Esophagus (tissue), 2 donors: ENCODE data around the gene PLA2G4A. TPM values are rescaled to one million over a fixed set of nuclear protein-coding genes. Genes with fewer than 3 reads are reported as not detected.

Experiments
- H3K27ac ChIP-seq, 2 donors: one replicate each; pipeline ENCODE4 v1.5.1; 2013; ENCODE audit warnings: low read depth in 2 of 2, mild to moderate bottlenecking in 2 of 2, inconsistent platforms in 1 of 2, low read length in 1 of 2, moderate library complexity in 1 of 2
- H3K27me3 ChIP-seq, 2 donors: one replicate each; pipeline ENCODE4 v1.6.1; 2013; ENCODE audit warnings: low read length in 2 of 2, control low read depth in 1 of 2, mild to moderate bottlenecking in 1 of 2; ENCODE audit not compliant: insufficient read depth in 2 of 2, control insufficient read depth in 1 of 2
- H3K36me3 ChIP-seq, 2 donors: one replicate each; pipeline ENCODE4 v1.6.1; 2013; ENCODE audit warnings: low read length in 1 of 2; ENCODE audit not compliant: control insufficient read depth in 2 of 2, insufficient read depth in 2 of 2
- H3K4me1 ChIP-seq, 2 donors: one replicate each; pipeline ENCODE4 v1.6.1; 2013; ENCODE audit warnings: low read length in 1 of 2; ENCODE audit not compliant: control insufficient read depth in 2 of 2, insufficient read depth in 2 of 2
- H3K4me3 ChIP-seq, 2 donors: one replicate each; pipeline ENCODE4 v1.5.1; 2013; ENCODE audit warnings: low read length in 2 of 2, mild to moderate bottlenecking in 2 of 2, low read depth in 1 of 2, moderate library complexity in 1 of 2
- H3K9me3 ChIP-seq, 2 donors: one replicate each; pipeline ENCODE4 v1.6.1; 2013; ENCODE audit warnings: mild to moderate bottlenecking in 2 of 2, low read depth in 1 of 2, low read length in 1 of 2, moderate library complexity in 1 of 2; ENCODE audit not compliant: control insufficient read depth in 2 of 2, insufficient read depth in 1 of 2
- WGBS, 2 donors: extraction: QIAGEN DNeasy Blood & Tissue Kit; methylation state at CpG; one replicate each; pipeline ENCODE4 v1.1.7; 2013; 5-methylcytosine and 5-hydroxymethylcytosine counted together
- polyA plus RNA-seq, 2 donors: library from polyadenylated mRNA; stranded (reverse); fragments of 200-250 nt; gene quantifications; one replicate each; pipeline ENCODE4 v1.2.3, GENCODE V29; 2013
- donor health status: healthy with polysubstance abuse.
- donor health status: Bipolar disorder and iron deficiency.

The PLA2G4A gene
- polyA plus RNA-seq, 2 donors = 3.1 to 6.3 TPM

DNA sequence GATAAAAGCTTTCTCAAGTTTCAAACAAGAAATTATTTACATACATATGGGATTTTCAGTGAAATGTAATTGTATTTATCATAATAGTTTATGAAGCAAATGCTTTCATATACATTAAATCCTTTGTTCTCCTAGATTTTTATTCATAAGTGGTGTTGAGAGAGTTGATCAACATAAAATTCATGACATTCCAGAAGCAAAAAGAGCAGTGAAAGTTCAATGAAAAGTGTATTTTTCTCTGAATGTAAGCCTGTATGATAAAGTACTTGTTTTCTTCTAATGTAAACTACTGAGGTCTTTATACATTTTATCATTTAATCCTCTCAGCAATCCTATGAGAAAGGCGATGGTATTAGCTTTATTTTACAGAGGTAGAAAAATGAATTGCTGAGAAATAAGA lies 146.5 kb downstream of the PLA2G4A start:
- H3K27ac ChIP-seq = no peak overlapping the region
- 52 to 73% methylated on average over 1 of the region's 1 CpG for WGBS, 2 donors
- no peak overlapping the region for H3K4me3 ChIP-seq
- H3K9me3 ChIP-seq = no peaks in the 10 kb centered on the region
- no peaks in the 10 kb centered on the region for H3K27me3 ChIP-seq
- no peaks in the 10 kb centered on the region for H3K36me3 ChIP-seq
- no peaks in the 10 kb centered on the region for H3K4me1 ChIP-seq

DNA sequence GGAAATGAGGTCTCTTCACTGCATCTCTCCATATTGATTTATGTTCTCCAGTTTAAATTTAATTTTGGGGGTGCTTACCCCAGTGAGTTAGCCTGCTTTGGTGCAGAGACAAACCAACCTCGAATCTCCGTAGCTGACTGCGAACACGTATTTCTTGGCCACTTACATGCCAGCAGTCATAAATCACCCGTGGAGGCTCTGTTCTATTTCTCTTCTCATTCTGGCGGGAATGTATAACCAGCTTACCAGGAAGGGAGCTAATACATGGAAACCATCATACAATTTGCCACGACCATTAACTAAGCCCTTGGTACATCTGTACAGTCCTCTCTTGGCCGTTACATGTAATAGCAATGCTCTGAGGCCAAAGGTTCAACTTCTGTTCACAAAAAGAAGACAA lies 148.0 kb downstream of the PLA2G4A start:
- Histone ChIP-seq H3K4me3 (no peak overlapping the region), H3K4me1 (no peaks in the 10 kb centered on the region), H3K27ac (no peak overlapping the region), H3K9me3 (no peaks in the 10 kb centered on the region), H3K27me3 (no peaks in the 10 kb centered on the region), H3K36me3 (no peaks in the 10 kb centered on the region)
- 84 to 85% methylated on average over 8 of the region's 8 CpGs for WGBS, 2 donors

DNA sequence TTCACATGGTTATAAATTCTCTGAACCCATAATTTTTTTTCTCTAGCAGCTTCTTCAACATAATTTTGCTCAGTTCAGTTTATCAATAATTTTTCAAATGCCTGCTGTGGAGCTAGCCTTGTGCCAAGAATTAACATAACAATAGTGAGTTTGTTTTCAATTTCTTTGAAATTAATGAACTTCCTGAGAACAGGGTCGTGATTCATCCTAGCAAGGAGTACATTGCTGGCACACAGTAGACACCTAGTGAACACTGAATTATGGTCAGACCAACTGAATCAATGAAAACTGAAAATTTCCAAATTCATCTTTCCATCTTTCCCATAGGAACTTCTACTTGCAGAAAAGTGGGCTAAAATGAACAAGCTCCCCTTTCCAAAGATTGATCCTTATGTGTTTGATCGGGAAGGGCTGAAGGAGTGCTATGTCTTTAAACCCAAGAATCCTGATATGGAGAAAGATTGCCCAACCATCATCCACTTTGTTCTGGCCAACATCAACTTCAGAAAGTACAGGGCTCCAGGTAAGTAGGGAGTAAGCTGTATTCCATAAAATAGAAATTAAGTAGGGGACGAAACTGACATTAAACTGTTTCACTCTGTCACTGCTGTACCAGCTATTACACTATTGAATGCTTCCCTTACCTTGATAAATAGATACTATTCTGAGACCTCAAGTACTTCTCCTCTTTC lies 148.7 kb downstream of the PLA2G4A start:
- 70 to 75% methylated on average over 3 of the region's 3 CpGs for WGBS, 2 donors
- Histone ChIP-seq H3K27me3 (no peaks in the 10 kb centered on the region), H3K9me3 (no peaks in the 10 kb centered on the region)

DNA sequence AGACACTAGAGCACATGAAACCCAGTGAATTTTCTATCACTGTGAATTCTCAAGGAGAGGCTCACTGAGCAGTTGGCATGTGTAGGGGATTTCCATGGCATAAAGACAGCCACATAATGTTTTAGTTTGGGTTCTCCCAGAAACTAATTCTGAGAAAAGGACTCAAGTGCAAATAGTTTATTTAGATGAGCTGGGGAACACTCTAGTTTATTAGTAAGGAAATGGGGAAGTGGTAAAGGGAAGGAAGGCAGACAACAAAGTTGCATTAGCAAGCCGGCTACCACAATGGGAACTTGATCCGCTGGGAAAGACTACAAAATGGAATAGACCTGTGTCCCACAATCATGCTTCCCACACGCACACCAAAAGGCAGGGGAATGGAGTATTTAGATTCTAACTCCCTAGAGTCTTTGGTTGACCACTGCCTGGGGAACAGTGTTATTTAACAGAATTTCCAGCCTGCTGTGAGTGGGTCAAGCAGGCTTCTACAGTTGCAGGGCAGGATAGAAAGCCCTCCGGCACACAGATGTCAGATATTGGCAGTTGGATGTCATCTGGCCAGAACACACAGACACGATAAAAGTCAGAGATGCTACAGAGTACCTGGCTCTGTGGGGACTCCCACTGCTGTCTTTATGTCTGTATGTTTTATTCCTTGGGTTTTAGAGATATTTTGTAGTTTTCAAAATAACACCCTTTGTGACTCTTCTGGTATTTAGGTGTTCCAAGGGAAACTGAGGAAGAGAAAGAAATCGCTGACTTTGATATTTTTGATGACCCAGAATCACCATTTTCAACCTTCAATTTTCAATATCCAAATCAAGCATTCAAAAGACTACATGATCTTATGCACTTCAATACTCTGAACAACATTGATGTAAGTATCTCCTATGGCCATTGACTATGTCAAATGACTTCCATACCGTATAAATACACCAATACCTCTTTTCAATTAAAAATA lies 150.1 kb downstream of the PLA2G4A start:
- H3K4me3 ChIP-seq = no peak overlapping the region
- 75 to 77% methylated on average over 7 of the region's 7 CpGs for WGBS, 2 donors
- no peaks in the 10 kb centered on the region for H3K27me3 ChIP-seq
- no peaks in the 10 kb centered on the region for H3K36me3 ChIP-seq
- no peaks in the 10 kb centered on the region for H3K4me1 ChIP-seq
- no peak overlapping the region for H3K27ac ChIP-seq
- H3K9me3 ChIP-seq = no peaks in the 10 kb centered on the region

More for the DNA sequence above, 148.7 kb downstream of the PLA2G4A start:
- Histone ChIP-seq H3K4me3 (no peak overlapping the region), H3K4me1 (no peaks in the 10 kb centered on the region), H3K36me3 (no peaks in the 10 kb centered on the region), H3K27ac (no peak overlapping the region)

DNA sequence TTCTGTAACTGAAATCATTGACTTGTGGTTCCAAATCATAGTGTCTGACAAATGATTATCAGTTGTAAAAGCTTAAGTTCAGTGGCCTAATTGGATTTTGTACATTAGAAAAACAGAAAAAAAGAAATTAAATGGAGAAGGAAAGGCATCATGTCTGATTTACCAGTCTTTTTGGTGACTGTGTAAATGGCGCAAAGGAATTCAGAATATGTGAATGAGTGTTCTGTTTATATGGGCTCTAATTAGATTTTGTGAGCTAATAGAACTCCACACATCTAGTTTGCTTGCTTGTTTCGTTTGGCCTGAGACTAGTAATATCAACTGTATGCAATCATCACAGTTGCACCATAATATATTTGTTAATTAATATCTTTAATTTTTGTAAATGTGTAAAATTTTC lies 151.7 kb downstream of the PLA2G4A start:
- WGBS, 2 donors = 88 to 94% methylated on average over 2 of the region's 2 CpGs
- Histone ChIP-seq H3K4me3 (no peak overlapping the region), H3K9me3 (no peaks in the 10 kb centered on the region)

DNA sequence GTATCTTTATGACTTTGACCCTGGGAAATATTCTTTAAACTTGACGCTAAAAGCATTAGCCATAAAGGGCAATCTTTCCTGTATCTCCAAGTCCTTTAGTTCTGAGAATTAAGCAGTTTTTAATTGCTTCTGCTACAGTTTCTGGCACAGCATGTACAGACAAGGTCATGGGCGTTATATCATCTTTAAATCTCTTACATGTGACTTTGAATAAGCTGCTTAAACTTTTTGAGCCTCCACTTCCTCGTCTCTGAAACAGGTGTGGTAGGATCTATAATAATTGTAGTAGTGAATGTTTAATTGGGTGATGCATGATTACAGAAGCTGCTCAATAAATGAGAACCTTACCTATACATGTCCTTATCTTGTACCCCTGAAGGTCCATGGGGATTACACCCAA lies 153.4 kb downstream of the PLA2G4A start:
- Histone ChIP-seq H3K36me3 (no peaks in the 10 kb centered on the region), H3K27me3 (no peaks in the 10 kb centered on the region), H3K27ac (no peak overlapping the region), H3K9me3 (no peaks in the 10 kb centered on the region), H3K4me1 (no peaks in the 10 kb centered on the region), H3K4me3 (no peak overlapping the region)
- 41 to 48% methylated on average over 3 of the region's 3 CpGs for WGBS, 2 donors

More for the DNA sequence above, 151.7 kb downstream of the PLA2G4A start:
- Histone ChIP-seq H3K36me3 (no peaks in the 10 kb centered on the region), H3K4me1 (no peaks in the 10 kb centered on the region), H3K27me3 (no peaks in the 10 kb centered on the region), H3K27ac (no peak overlapping the region)

DNA sequence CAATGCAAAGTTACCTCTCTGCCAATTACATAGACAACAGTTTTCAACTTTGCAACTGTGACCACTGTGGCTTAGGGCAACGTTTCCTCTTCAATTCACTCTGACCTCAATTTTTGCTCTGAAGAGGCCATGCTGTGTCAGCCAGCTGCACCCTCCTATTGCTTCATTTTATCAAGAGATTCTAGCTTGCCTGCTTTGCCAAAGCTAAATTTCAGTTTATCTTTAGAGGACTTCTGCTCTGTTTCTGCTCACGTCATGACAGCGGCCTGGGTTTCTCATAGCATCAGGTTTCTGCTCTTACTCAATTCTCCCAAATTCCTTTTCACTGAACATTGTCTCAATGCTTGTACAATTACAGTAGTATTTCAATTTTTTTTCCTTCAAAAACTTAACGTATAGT lies 154.6 kb downstream of the PLA2G4A start:
- Histone ChIP-seq H3K27me3 (no peaks in the 10 kb centered on the region), H3K4me3 (no peak overlapping the region), H3K9me3 (no peaks in the 10 kb centered on the region), H3K4me1 (no peaks in the 10 kb centered on the region), H3K27ac (no peak overlapping the region), H3K36me3 (no peaks in the 10 kb centered on the region)
- 77 to 78% methylated on average over 4 of the region's 4 CpGs for WGBS, 2 donors

DNA sequence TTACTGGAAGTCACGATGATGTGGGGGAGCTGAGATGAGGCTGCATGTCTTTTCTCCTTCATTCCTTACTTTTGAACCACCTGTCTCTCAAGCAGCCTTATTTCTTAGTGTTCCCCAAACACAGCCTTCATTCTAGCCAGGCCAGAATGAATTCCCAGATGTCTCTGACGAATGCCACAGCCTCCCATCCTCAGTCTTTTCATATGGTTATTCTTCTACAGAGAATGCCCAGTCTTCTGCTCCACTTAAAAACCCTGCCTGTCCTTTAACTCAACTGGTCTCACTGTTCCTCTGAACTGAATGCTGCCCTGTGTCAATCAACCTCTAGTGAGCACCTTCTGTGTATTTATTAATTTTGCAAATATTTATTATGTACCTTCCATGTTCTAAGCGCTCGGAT lies 156.2 kb downstream of the PLA2G4A start:
- WGBS, 2 donors = 86 to 91% methylated on average over 4 of the region's 4 CpGs
- Histone ChIP-seq H3K36me3 (no peaks in the 10 kb centered on the region), H3K4me3 (no peak overlapping the region), H3K4me1 (no peaks in the 10 kb centered on the region), H3K27ac (no peak overlapping the region), H3K9me3 (no peaks in the 10 kb centered on the region), H3K27me3 (no peaks in the 10 kb centered on the region)

DNA sequence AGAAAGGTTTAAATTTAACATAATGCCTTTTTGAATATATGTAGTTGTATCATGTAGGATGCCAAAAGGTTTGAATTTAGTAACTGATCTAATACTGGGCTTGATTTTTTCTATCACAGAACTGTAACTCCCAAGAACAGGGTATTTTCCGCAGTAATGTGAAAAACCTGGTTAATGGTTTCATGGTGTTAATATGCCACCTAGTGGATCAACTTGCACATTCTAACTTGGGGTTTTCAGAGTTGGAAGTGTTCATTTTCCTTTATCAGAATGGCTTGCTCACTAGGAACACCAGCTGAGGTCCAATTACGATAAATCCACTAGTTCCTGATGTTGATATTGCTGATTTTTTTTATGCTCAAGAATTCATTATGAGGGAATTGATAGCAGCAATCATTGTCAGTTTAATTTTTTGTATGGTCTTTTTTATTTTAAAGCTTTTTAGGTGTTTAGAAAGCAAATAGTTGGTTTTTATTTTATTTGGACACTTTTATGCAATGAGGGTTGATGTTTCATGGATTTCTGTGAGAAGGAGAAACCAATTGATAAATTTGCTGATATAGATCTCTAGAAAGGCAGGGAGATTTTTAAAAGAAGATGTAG lies 157.2 kb downstream of the PLA2G4A start:
- no peak overlapping the region for H3K27ac ChIP-seq
- no peaks in the 10 kb centered on the region for H3K27me3 ChIP-seq
- H3K36me3 ChIP-seq = no peaks in the 10 kb centered on the region
- WGBS, 2 donors = 7 to 11% methylated on average over 2 of the region's 2 CpGs
- H3K4me3 ChIP-seq = no peak overlapping the region
- H3K4me1 ChIP-seq = no peaks in the 10 kb centered on the region
- H3K9me3 ChIP-seq = no peaks in the 10 kb centered on the region
